HepG2 (cell line): Measurements from ENCODE around the gene FBXO41. TPM values are rescaled to one million over a fixed set of nuclear protein-coding genes. Genes with fewer than 3 reads are reported as not detected.
A peak's percentile ranks its signal among the peaks of the same experiment; 100 is the strongest.

Source experiments
- ATAC-seq: fragments of 200-7000 bp; cut with Tn5 transposase; 3 replicates; pipeline ENCODE4 v1.9.1; 2020; ENCODE audit warnings: mild to moderate bottlenecking, moderate library complexity
- BruUV-seq: library from RNA; stranded (reverse); fragments of 400-500 nt; replicated peaks from 2 replicates; lab custom pipeline; 2021; lab: Mats Ljungman, UMichigan
- CTCF ChIA-PET: fragments of 300-600 bp; formaldehyde crosslinking; extraction: SDS; loops from one replicate; lab custom pipeline; 2021; ENCODE audit warnings: low total read pairs, inconsistent platforms, low intra/inter-chr PET ratio; lab: Yijun Ruan, JAX
- POLR2A ChIA-PET: fragments of 350-600 bp; sonication (Branson Sonifier 250); formaldehyde crosslinking; loops from one replicate; lab custom pipeline; 2020; ENCODE audit warnings: antibody characterized with exemption, inconsistent platforms; lab: Yijun Ruan, JAX
- DNase-seq: peaks from one replicate; pipeline ENCODE4 v3.0.0-alpha.2; 2015; ENCODE audit warnings: low spot score
- FAIRE-seq: peaks from 3 replicates; lab custom pipeline; 2011; peaks lifted over from hg19 to GRCh38; lab: Jason Lieb, UNC
- H2AFZ ChIP-seq: one replicate; pipeline ENCODE4 v1.6.1; 2011; ENCODE audit warnings: low read length, inconsistent platforms
- H3K27ac ChIP-seq: fragments of 300-600 bp; 3 replicates; pipeline ENCODE4 v1.8.0; 2011; ENCODE audit warnings: mixed run types, mild to moderate bottlenecking, mixed read lengths, low read length, inconsistent platforms; ENCODE audit not compliant: insufficient read depth; ENCODE audit errors: extremely low read length
- H3K27me3 ChIP-seq, 2 experiments: fragments of 200-600 bp in 1 of 2; 2 replicates in 1 of 2; 3 replicates in 1 of 2; pipeline versions ENCODE4 v1.6.0 to v1.8.0; 2011; ENCODE audit warnings: low read length in 2 of 2, mild to moderate bottlenecking in 2 of 2, moderate library complexity in 2 of 2, inconsistent platforms in 1 of 2; ENCODE audit not compliant: insufficient read depth in 2 of 2, control insufficient read depth in 1 of 2
- H3K36me3 ChIP-seq, 2 experiments: fragments of 200-600 bp in 1 of 2; replicated peaks in 1 of 2; 2 replicates in 1 of 2; 3 replicates in 1 of 2; pipeline versions ENCODE4 v1.5.1 to v1.8.0; 2011; ENCODE audit warnings: low read length in 2 of 2, inconsistent platforms in 1 of 2; ENCODE audit not compliant: insufficient read depth in 2 of 2, control insufficient read depth in 1 of 2
- H3K4me1 ChIP-seq: 2 replicates; pipeline ENCODE4 v1.5.1; 2012; ENCODE audit warnings: low read length, inconsistent platforms; ENCODE audit not compliant: insufficient read depth
- H3K4me2 ChIP-seq: 2 replicates; pipeline ENCODE4 v1.6.0; 2011; ENCODE audit warnings: low read depth, low read length, inconsistent platforms
- H3K4me3 ChIP-seq, 3 experiments: fragments of 200-600 bp in 1 of 3; sonication (generic), shearing (Covaris generic) in 1 of 3; replicated peaks in 1 of 3; 2 replicates each; pipeline ENCODE4 v1.5.1; 2011 to 2016; ENCODE audit warnings: low read length in 3 of 3, inconsistent platforms in 2 of 3, low read depth in 2 of 3, mild to moderate bottlenecking in 2 of 3, control low read depth in 1 of 3, mixed read lengths in 1 of 3; ENCODE audit not compliant: insufficient read depth in 1 of 3
- H3K79me2 ChIP-seq: one replicate; pipeline ENCODE4 v1.6.1; 2011; ENCODE audit warnings: low read length, inconsistent platforms; ENCODE audit not compliant: insufficient read depth
- H3K9ac ChIP-seq: 2 replicates; pipeline ENCODE4 v1.6.0; 2011; ENCODE audit warnings: mild to moderate bottlenecking, low read depth, low read length, inconsistent platforms; ENCODE audit not compliant: insufficient read depth
- H3K9me3 ChIP-seq: 2 replicates; pipeline ENCODE4 v1.5.1; 2012; ENCODE audit warnings: mild to moderate bottlenecking, low read length
- H4K20me1 ChIP-seq: 2 replicates; pipeline ENCODE4 v1.6.0; 2011; ENCODE audit warnings: inconsistent platforms, mild to moderate bottlenecking, low read length, moderate library complexity; ENCODE audit not compliant: insufficient read depth
- MAFK ChIP-seq, 2 experiments: IDR thresholded peaks in 1 of 2; conservative IDR thresholded peaks in 1 of 2; 2 replicates each; pipeline ENCODE4 v1.6.1; 2011; ENCODE audit warnings: improper control_type of control experiment in 2 of 2, low read length in 2 of 2
- NFRKB ChIP-seq: fragments of 450-650 bp; IDR thresholded peaks from 2 replicates; pipeline ENCODE4 v1.6.1; 2017
- POLR2G ChIP-seq: fragments of 200-400 bp; formaldehyde crosslinking; IDR thresholded peaks from 2 replicates; pipeline ENCODE4 v1.6.1; 2018; ENCODE audit warnings: mild to moderate bottlenecking, low read depth, low read length, moderate library complexity
- REST ChIP-seq, 2 experiments: IDR thresholded peaks; 2 replicates each; pipeline ENCODE4 v1.6.1; 2011 to 2012; ENCODE audit warnings: low read length in 2 of 2, borderline replicate concordance in 1 of 2, low read depth in 1 of 2, mild to moderate bottlenecking in 1 of 2, moderate library complexity in 1 of 2
- SETDB1 ChIP-seq: sonication (generic); formaldehyde crosslinking; IDR thresholded peaks from 2 replicates; pipeline ENCODE4 v1.5.1; 2020; ENCODE audit warnings: missing genetic modification reagents, mild to moderate bottlenecking, borderline replicate concordance
- SRF ChIP-seq: IDR thresholded peaks from 2 replicates; pipeline ENCODE4 v1.6.1; 2011; ENCODE audit warnings: mild to moderate bottlenecking, low read depth, low read length, moderate library complexity
- TOE1 ChIP-seq: sonication (generic); formaldehyde crosslinking; IDR thresholded peaks from 2 replicates; pipeline ENCODE4 v1.4.0; 2020; ENCODE audit warnings: mild to moderate bottlenecking, missing genetic modification reagents
- ZFAT ChIP-seq: sonication (generic); formaldehyde crosslinking; conservative IDR thresholded peaks from 2 replicates; pipeline ENCODE4 v1.8.1; 2023; ENCODE audit warnings: missing genetic modification reagents, inconsistent platforms
- ZNF556 ChIP-seq: sonication (generic); formaldehyde crosslinking; IDR thresholded peaks from 2 replicates; pipeline ENCODE4 v1.4.0; 2020; ENCODE audit warnings: mild to moderate bottlenecking, missing genetic modification reagents, borderline replicate concordance
- WGBS: methylation state at CpG from one replicate; pipeline ENCODE4 v1.1.6; 2017; ENCODE audit warnings: low lambda C conversion rate; 5-methylcytosine and 5-hydroxymethylcytosine counted together
- in situ Hi-C: cut with HindIII; loops from 2 replicates; pipeline ENCODE4 v1.10.0; 2017; ENCODE audit warnings: low pct_unique_long_range_greater_than_20kb; ENCODE audit not compliant: extremely low pct_ligation_motif_present
- intact Hi-C: fragments of 100-400 bp; cut with micrococcal nuclease; formaldehyde crosslinking; loops from one replicate; pipeline ENCODE4 v1.10.0; 2022; ENCODE audit not compliant: unreplicated experiment
- polyA plus RNA-seq, 8 experiments: library from polyadenylated mRNA; depleted of rRNA in 3 of 8; stranded (reverse) in 7 of 8; unstranded in 1 of 8; fragments of >200 nt; fragmentation: Illumina TruSeq in 4 of 8; extraction: Trizol in 4 of 8; gene quantifications; 2 replicates each; pipeline versions ENCODE4 v1.2.1 to v1.2.3, GENCODE V29; 2011 to 2016; ENCODE audit warnings: low read depth in 4 of 8, missing spikeins in 1 of 8, mixed read lengths in 1 of 8; ENCODE audit not compliant: insufficient read depth in 1 of 8
- total RNA-seq, 5 experiments: library from RNA; depleted of rRNA; stranded (reverse); fragments of >200 nt; fragmentation: Illumina TruSeq; extraction: Trizol; gene quantifications; 2 replicates each; pipeline ENCODE4 v1.2.3, GENCODE V29; 2016; ENCODE audit warnings: low read depth in 1 of 5

Gene FBXO41
- total and polyA plus RNA-seq, 2 of the 13 experiments (the other 11 are each of a cell fraction or from before 2014, with no cell fraction given): 4.2 to 10.3 TPM

- 0 out of 2 replicates have a peak, but pooled peaks have one; percentile 6 for TF ChIP-seq SETDB1 (CRISPR knock-in tag)
- no peak for TF ChIP-seq POLR2G
- TF ChIP-seq MAFK (conservative IDR thresholded peaks at IDR 0.05 in 1 of 2, IDR thresholded peaks at IDR 0.05 in 1 of 2; ENCODE audit: low read length in 2 of 2): no peak
- no peak for TF ChIP-seq SRF
- TF ChIP-seq ZFAT (CRISPR knock-in tag): no peak
Observed at GRCh38 chr2:73282924-73283544, 1.2 kb downstream of the FBXO41 start (continued).

DNA sequence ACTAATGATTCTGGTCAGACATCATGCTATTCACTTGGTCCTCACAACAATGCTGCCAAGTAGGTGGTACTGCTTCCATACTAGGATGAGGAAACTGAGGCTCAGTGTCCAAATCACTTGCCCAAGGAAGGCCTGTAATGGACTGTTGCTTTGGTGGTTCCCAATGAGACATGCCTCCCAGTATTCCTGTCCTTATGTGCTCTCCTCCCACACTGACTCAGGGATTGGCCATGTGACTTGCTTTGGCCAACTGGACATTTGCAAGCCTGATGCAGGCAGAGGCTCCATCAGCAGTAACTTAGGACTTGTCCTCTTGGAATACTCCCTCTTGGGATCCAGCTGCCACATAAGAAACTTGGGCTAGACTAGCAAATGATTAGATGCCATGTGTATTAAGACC, 3.0 kb downstream of the FBXO41 start:
- Histone ChIP-seq H3K4me1 (peaks cover 25% of the 10 kb centered on the region), H2AFZ (no peak overlapping the region), H3K79me2 (peaks cover 8% of the 10 kb centered on the region), H3K9me3 (no peaks in the 10 kb centered on the region), H3K4me3 (no peak overlapping the region), H4K20me1 (no peaks in the 10 kb centered on the region), H3K9ac (no peak overlapping the region), H3K36me3 (no peaks in the 10 kb centered on the region; a peak in 2 of 5 replicates), H3K4me2 (no peak overlapping the region), H3K27me3 (no peaks in the 10 kb centered on the region; a peak in 1 of 5 replicates), H3K27ac (no peak overlapping the region)
- intact Hi-C loops (loop anchor here (5.0 kb wide), 1 partner anchor 49 kb away; the partner anchor contains the start of genes CCT7 and PRADC1), in situ Hi-C loops (no loop called here)
- TF ChIP-seq ZNF556 (CRISPR knock-in tag): no peak
- no TSS peak for BruUV-seq
- DNase-seq: no peak
- POLR2A ChIA-PET: interaction anchor here (1.1 kb wide), 1 partner anchor 47 kb away, joined by 3 read pairs; the partner anchor contains the start of gene CCT7
- FAIRE-seq: no peak
- CTCF ChIA-PET: no interaction called here
- ATAC-seq: no peak

DNA sequence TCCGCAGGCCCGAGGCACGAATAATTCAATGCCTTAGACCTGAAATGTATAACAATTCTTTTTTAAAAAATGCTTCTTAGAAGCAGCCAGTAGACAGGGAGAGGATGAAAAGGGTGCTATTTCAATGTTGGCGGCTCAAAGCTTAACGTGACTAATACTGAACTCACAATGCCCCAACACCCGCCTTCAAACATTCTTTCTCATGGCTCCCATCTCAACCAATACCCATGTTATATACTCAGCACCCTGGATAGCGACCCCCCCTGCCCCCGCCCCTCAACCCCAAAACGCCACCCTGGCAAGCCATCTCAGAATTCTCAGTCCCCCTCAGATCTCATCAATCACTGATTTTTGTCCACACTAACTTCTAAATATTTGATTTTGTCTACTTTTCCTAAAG, 4.4 kb downstream of the FBXO41 start:
- Histone ChIP-seq H3K4me2 (no peak overlapping the region), H3K4me1 (peaks cover 20% of the 10 kb centered on the region), H3K36me3 (no peaks in the 10 kb centered on the region; a peak in 2 of 5 replicates), H3K27ac (no peak overlapping the region), H3K4me3 (no peak overlapping the region), H3K79me2 (peaks cover 8% of the 10 kb centered on the region), H4K20me1 (no peaks in the 10 kb centered on the region), H3K27me3 (no peaks in the 10 kb centered on the region; a peak in 1 of 5 replicates), H3K9me3 (no peaks in the 10 kb centered on the region), H2AFZ (no peak overlapping the region), H3K9ac (no peak overlapping the region)
- WGBS: 95% methylated on average over 9 of the region's 9 CpGs
- CTCF ChIA-PET: no interaction called here
- in situ Hi-C loops: no loop called here
- intact Hi-C loops: loop anchor here (5.0 kb wide), 1 partner anchor 48 kb away; the partner anchor contains the start of genes CCT7 and PRADC1
- TF ChIP-seq TOE1 (CRISPR knock-in tag): no peak
- no peak for TF ChIP-seq NFRKB
- peak; percentile 10 to 87 for TF ChIP-seq REST (IDR thresholded peaks at IDR 0.05; ENCODE audit: borderline replicate concordance in 1 of 2, low read depth in 1 of 2, low read length in 2 of 2)
- DNase-seq (no peak), ATAC-seq (no peak), FAIRE-seq (no peak)
- POLR2A ChIA-PET: interaction anchor here (1.1 kb wide), 1 partner anchor 45 kb away, joined by 3 read pairs; the partner anchor contains the start of gene CCT7
- no TSS peak for BruUV-seq
